Measurements from ENCODE around the gene SPATS1.
"Not testable (repeated sequence)": the region's sequence is repeated elsewhere in the genome, so short reads cannot be mapped to it uniquely, and the experiment has no call there.

Gene SPATS1

GRCh38 chr6:44311304-44311703 lies 31.1 kb upstream of the SPATS1 start:
- Histone ChIP-seq H3K9ac (ENCODE audit: low read length) (no peak overlapping the region), H2AFZ (ENCODE audit: low read depth, low read length) (no peak overlapping the region), H3K27me3 (ENCODE audit: control insufficient read depth in 1 of 2, insufficient read depth in 1 of 2, low read length in 2 of 2) (peaks cover 9 to 12% of the 10 kb centered on the region in 2 experiments), H3K79me1 (replicated peaks; ENCODE audit: low read length, poor library complexity, severe bottlenecking) (peaks cover 17% of the 10 kb centered on the region), H2BK120ac (ENCODE audit: low read depth, low read length) (no peak overlapping the region), H3K4me3 (ENCODE audit: insufficient read depth in 1 of 2, low read depth in 1 of 2, low read length in 2 of 2) (no peak overlapping the region), H3K27ac (ENCODE audit: low read length, poor library complexity, severe bottlenecking) (no peak overlapping the region), H2BK15ac (ENCODE audit: low read depth, poor library complexity, severe bottlenecking) (no peak overlapping the region), H3K14ac (ENCODE audit: low read length in 2 of 2) (no peak overlapping the region), H3K4me1 (ENCODE audit: control insufficient read depth, insufficient read depth, low read depth, low read length) (peaks cover 7% of the 10 kb centered on the region), H4K91ac (ENCODE audit: low read length) (no peak overlapping the region), H2AK5ac (ENCODE audit: low read length, severe bottlenecking) (no peak overlapping the region), H4K8ac (ENCODE audit: low read length) (no peak overlapping the region), H3K4me2 (ENCODE audit: low read length, poor library complexity, severe bottlenecking) (no peak overlapping the region), H3K9me3 (ENCODE audit: control insufficient read depth, low read length) (no peaks in the 10 kb centered on the region), H3K4ac (ENCODE audit: low read depth in 1 of 2, low read length in 2 of 2) (no peak overlapping the region), H2BK5ac (ENCODE audit: low read depth, low read length, poor library complexity, severe bottlenecking) (no peak overlapping the region), H2BK12ac (ENCODE audit: low read length in 2 of 2) (no peak overlapping the region), H3K18ac (ENCODE audit: low read depth in 1 of 2, low read length in 2 of 2) (no peak overlapping the region), H3K36me3 (ENCODE audit: control insufficient read depth in 1 of 2, insufficient read depth in 2 of 2, low read depth in 1 of 2, low read length in 2 of 2) (peaks cover 40 to 49% of the 10 kb centered on the region in 2 experiments), H3K23ac (ENCODE audit: low read length in 2 of 2) (no peak overlapping the region)
- 93% methylated on average over 2 of the region's 2 CpGs for WGBS
- DNase-seq = no peak

DNA sequence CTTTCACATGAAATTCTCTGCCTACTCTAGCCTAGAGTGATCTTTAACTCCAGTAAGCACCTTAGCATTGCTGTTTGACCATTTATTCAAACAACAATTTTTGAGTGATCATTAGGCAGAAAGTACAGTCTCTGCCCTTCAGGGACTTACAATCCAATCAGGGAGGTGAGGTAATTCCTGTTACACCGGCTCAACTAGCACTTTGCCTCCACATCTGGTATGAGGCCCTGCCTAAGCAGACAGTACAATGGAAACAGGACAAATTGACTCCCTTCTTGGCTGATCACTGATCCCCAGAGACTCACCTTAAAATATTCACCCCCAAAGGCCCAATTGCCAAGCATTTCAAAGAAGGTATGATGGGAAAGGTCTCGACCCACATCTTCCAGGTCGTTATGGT lies 30.7 kb upstream of the SPATS1 start:
- WGBS = 94% methylated on average over 3 of the region's 3 CpGs
- Histone ChIP-seq H4K91ac (ENCODE audit: low read length) (no peak overlapping the region), H2BK5ac (ENCODE audit: low read depth, low read length, poor library complexity, severe bottlenecking) (no peak overlapping the region)

DNA sequence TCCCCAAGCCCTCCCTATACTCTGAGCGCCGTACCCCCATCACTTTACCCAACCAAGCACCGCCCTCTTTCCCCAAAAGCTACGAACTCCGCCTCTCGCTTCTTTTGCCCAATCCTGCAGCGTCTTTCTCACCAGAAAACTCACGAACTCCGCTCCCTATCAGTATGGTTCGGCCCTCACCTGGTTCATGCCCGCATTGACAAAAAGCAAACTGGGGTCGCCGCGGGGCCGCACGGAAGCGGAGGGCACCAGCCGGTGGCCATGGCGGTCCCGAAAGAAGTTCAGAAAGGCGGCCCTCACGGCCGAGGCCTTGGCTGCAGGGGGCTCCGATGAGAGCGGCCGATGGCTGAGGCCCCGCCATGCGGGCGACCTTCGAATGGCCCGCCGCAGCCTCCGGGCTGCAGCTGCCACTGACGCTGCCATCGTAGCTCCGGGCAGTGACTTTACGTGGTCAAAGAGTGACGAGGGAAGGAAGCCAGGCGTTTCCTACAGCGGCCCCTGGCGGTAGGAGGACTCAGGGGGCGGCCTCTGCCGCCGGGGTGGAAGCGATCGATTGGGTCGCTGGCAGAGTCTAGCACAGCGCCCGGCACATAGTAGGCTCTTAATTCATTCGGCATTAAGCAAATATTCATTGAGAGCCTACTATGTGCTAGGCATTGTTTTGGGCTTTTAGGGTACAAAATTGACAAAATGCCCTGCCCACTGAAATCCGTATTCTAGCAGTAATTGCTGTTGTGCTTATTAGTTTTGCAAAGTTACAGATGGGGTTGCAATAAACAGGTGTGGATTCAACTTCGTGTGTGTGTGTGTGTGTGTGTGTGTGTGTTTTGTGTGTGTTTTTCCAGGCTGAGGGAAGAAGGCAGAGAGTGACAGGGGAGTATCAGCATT lies 29.3 kb upstream of the SPATS1 start, which contains the start of gene AARS2:
AARS2 (minus strand) TSS at position 447 of the 888 bp plus-strand sequence; CDS start at position 423, 24 bp downstream.
- H4K8ac ChIP-seq (ENCODE audit: low read length) = peak within 1 kb of the TSS; percentile 74
- peak within 1 kb of the TSS; percentile 79 for H3K4me2 ChIP-seq (ENCODE audit: low read length, poor library complexity, severe bottlenecking)
- no peak within 1 kb of the TSS for H4K91ac ChIP-seq (ENCODE audit: low read length)
- no peak within 1 kb of the TSS for H2BK120ac ChIP-seq (ENCODE audit: low read depth, low read length)
- H3K14ac ChIP-seq (ENCODE audit: low read length in 2 of 2) = peak within 1 kb of the TSS in 1 of 2 experiments; percentile 8
- H3K18ac ChIP-seq (ENCODE audit: low read depth in 1 of 2, low read length in 2 of 2) = peak within 1 kb of the TSS; percentile 67 to 88
- H2BK5ac ChIP-seq (ENCODE audit: low read depth, low read length, poor library complexity, severe bottlenecking) = peak within 1 kb of the TSS; percentile 68
- no peak within 1 kb of the TSS for H2AK5ac ChIP-seq (ENCODE audit: low read length, severe bottlenecking)
- peaks cover 25 to 31% of the 10 kb centered on the region in 2 experiments for H3K36me3 ChIP-seq (ENCODE audit: control insufficient read depth in 1 of 2, insufficient read depth in 2 of 2, low read depth in 1 of 2, low read length in 2 of 2)
- H2AFZ ChIP-seq (ENCODE audit: low read depth, low read length) = peak within 1 kb of the TSS; percentile 99
- H3K9ac ChIP-seq (ENCODE audit: low read length) = peak within 1 kb of the TSS; percentile 96
- H3K4me1 ChIP-seq (ENCODE audit: control insufficient read depth, insufficient read depth, low read depth, low read length) = peaks cover 7% of the 10 kb centered on the region
- H3K4ac ChIP-seq (ENCODE audit: low read depth in 1 of 2, low read length in 2 of 2) = peak within 1 kb of the TSS in 1 of 2 experiments; percentile 85
- H3K27me3 ChIP-seq (ENCODE audit: control insufficient read depth in 1 of 2, insufficient read depth in 1 of 2, low read length in 2 of 2) = peaks cover 12 to 22% of the 10 kb centered on the region in 2 experiments
- 3% methylated on average over 52 of the region's 52 CpGs for WGBS
- no peaks in the 10 kb centered on the region for H3K9me3 ChIP-seq (ENCODE audit: control insufficient read depth, low read length)
- peak; percentile 90 for DNase-seq
- H3K79me1 ChIP-seq (replicated peaks; ENCODE audit: low read length, poor library complexity, severe bottlenecking) = peaks cover 17% of the 10 kb centered on the region
- H3K4me3 ChIP-seq (ENCODE audit: insufficient read depth in 1 of 2, low read depth in 1 of 2, low read length in 2 of 2) = peak within 1 kb of the TSS; percentile 93 to 94
- peak within 1 kb of the TSS in 1 of 2 experiments; percentile 50 for H3K23ac ChIP-seq (ENCODE audit: low read length in 2 of 2)
- H2BK12ac ChIP-seq (ENCODE audit: low read length in 2 of 2) = no peak within 1 kb of the TSS
- H2BK15ac ChIP-seq (ENCODE audit: low read depth, poor library complexity, severe bottlenecking) = no peak within 1 kb of the TSS
- H3K27ac ChIP-seq (ENCODE audit: low read length, poor library complexity, severe bottlenecking) = no peak within 1 kb of the TSS

More for the DNA sequence above, 30.7 kb upstream of the SPATS1 start:
- no peak overlapping the region for H3K23ac ChIP-seq (ENCODE audit: low read length in 2 of 2)
- peaks cover 35 to 44% of the 10 kb centered on the region in 2 experiments for H3K36me3 ChIP-seq (ENCODE audit: control insufficient read depth in 1 of 2, insufficient read depth in 2 of 2, low read depth in 1 of 2, low read length in 2 of 2)
- H3K79me1 ChIP-seq (replicated peaks; ENCODE audit: low read length, poor library complexity, severe bottlenecking) = peaks cover 17% of the 10 kb centered on the region
- DNase-seq = no peak
- peak overlapping the region in 1 of 2 experiments; percentile 94 for H3K4me3 ChIP-seq (ENCODE audit: insufficient read depth in 1 of 2, low read depth in 1 of 2, low read length in 2 of 2)
- no peak overlapping the region for H3K4me2 ChIP-seq (ENCODE audit: low read length, poor library complexity, severe bottlenecking)
- H2AK5ac ChIP-seq (ENCODE audit: low read length, severe bottlenecking) = no peak overlapping the region
- no peak overlapping the region for H3K18ac ChIP-seq (ENCODE audit: low read depth in 1 of 2, low read length in 2 of 2)
- no peak overlapping the region for H2BK12ac ChIP-seq (ENCODE audit: low read length in 2 of 2)
- peaks cover 11 to 15% of the 10 kb centered on the region in 2 experiments for H3K27me3 ChIP-seq (ENCODE audit: control insufficient read depth in 1 of 2, insufficient read depth in 1 of 2, low read length in 2 of 2)
- peak overlapping the region; percentile 96 for H3K9ac ChIP-seq (ENCODE audit: low read length)
- H3K9me3 ChIP-seq (ENCODE audit: control insufficient read depth, low read length) = no peaks in the 10 kb centered on the region
- H3K4ac ChIP-seq (ENCODE audit: low read depth in 1 of 2, low read length in 2 of 2) = no peak overlapping the region
- no peak overlapping the region for H3K14ac ChIP-seq (ENCODE audit: low read length in 2 of 2)
- no peak overlapping the region for H2BK15ac ChIP-seq (ENCODE audit: low read depth, poor library complexity, severe bottlenecking)
- H3K4me1 ChIP-seq (ENCODE audit: control insufficient read depth, insufficient read depth, low read depth, low read length) = peaks cover 7% of the 10 kb centered on the region
- H4K8ac ChIP-seq (ENCODE audit: low read length) = no peak overlapping the region
- no peak overlapping the region for H2BK120ac ChIP-seq (ENCODE audit: low read depth, low read length)
- no peak overlapping the region for H3K27ac ChIP-seq (ENCODE audit: low read length, poor library complexity, severe bottlenecking)
- H2AFZ ChIP-seq (ENCODE audit: low read depth, low read length) = no peak overlapping the region

DNA sequence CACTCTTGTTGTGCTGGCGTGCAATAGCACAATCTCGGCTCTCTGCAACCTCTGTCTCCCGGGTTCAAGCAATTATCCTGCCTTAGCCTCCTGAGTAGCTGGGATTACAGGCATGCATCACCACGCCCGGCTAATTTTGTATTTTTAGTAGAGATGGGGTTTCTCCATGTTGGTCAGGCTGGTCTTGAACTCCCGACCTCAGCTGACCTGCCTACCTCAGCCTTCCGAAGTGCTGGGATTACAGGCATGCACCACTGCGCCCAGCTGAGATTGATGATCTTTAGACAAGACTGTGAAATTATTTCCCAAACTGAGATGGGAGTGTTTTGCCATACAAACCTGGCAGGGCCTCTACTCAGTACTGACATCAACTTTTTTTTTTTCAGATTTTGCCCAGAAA lies 27.8 kb upstream of the SPATS1 start:
- not testable (repeated sequence) for H2BK12ac ChIP-seq (ENCODE audit: low read length in 2 of 2); H2AFZ ChIP-seq (ENCODE audit: low read depth, low read length); H3K9ac ChIP-seq (ENCODE audit: low read length); H3K18ac ChIP-seq (ENCODE audit: low read depth in 1 of 2, low read length in 2 of 2); H2AK5ac ChIP-seq (ENCODE audit: low read length, severe bottlenecking); H3K14ac ChIP-seq (ENCODE audit: low read length in 2 of 2); H2BK15ac ChIP-seq (ENCODE audit: low read depth, poor library complexity, severe bottlenecking); H3K4ac ChIP-seq (ENCODE audit: low read depth in 1 of 2, low read length in 2 of 2); H4K8ac ChIP-seq (ENCODE audit: low read length); H3K4me2 ChIP-seq (ENCODE audit: low read length, poor library complexity, severe bottlenecking); DNase-seq; H2BK5ac ChIP-seq (ENCODE audit: low read depth, low read length, poor library complexity, severe bottlenecking); H4K91ac ChIP-seq (ENCODE audit: low read length); H3K27ac ChIP-seq (ENCODE audit: low read length, poor library complexity, severe bottlenecking); H2BK120ac ChIP-seq (ENCODE audit: low read depth, low read length); H3K23ac ChIP-seq (ENCODE audit: low read length in 2 of 2); H3K4me1 ChIP-seq (ENCODE audit: control insufficient read depth, insufficient read depth, low read depth, low read length); H3K9me3 ChIP-seq (ENCODE audit: control insufficient read depth, low read length); H3K4me3 ChIP-seq (ENCODE audit: insufficient read depth in 1 of 2, low read depth in 1 of 2, low read length in 2 of 2)
- 91% methylated on average over 8 of the region's 8 CpGs for WGBS
- Histone ChIP-seq H3K79me1 (replicated peaks; ENCODE audit: low read length, poor library complexity, severe bottlenecking) (peaks cover 14% of the 10 kb centered on the region), H3K36me3 (ENCODE audit: control insufficient read depth in 1 of 2, insufficient read depth in 2 of 2, low read depth in 1 of 2, low read length in 2 of 2) (peaks cover 14 to 24% of the 10 kb centered on the region in 2 experiments), H3K27me3 (ENCODE audit: control insufficient read depth in 1 of 2, insufficient read depth in 1 of 2, low read length in 2 of 2) (peaks cover 23 to 37% of the 10 kb centered on the region in 2 experiments)

Data from mesenchymal stem cell (in vitro differentiated cells and primary cell).